ENCODE measurements around the gene MPZL2.
"Not testable (repeated sequence)": the region's sequence is repeated elsewhere in the genome, so short reads cannot be mapped to it uniquely, and the experiment has no call there.

DNA sequence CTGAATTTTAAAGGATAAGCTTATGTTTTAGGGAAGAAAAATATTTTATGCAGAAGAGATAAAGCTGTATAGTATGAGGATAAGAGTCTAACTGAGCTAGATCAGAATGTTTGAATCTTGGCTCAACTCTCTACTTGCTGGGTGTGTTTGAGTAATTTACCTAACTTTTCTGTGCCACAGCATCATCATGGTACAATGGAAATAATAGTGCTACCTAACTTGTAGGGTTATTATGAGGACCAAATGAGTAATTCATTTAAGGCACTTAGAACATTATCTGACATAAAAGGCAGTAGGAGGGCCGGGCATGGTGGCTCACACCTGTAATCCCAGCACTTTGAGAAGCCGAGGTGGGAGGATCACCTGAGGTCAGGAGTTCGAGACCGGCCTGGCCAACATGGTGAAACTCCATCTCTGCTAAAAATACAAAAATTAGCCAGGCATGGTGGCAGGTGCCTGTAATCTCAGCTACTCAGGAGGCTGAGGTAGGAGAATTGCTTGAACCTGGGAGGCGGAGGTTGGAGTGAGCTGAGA lies 45.0 kb upstream of the MPZL2 start:
- TF ChIP-seq, protein P1, sequence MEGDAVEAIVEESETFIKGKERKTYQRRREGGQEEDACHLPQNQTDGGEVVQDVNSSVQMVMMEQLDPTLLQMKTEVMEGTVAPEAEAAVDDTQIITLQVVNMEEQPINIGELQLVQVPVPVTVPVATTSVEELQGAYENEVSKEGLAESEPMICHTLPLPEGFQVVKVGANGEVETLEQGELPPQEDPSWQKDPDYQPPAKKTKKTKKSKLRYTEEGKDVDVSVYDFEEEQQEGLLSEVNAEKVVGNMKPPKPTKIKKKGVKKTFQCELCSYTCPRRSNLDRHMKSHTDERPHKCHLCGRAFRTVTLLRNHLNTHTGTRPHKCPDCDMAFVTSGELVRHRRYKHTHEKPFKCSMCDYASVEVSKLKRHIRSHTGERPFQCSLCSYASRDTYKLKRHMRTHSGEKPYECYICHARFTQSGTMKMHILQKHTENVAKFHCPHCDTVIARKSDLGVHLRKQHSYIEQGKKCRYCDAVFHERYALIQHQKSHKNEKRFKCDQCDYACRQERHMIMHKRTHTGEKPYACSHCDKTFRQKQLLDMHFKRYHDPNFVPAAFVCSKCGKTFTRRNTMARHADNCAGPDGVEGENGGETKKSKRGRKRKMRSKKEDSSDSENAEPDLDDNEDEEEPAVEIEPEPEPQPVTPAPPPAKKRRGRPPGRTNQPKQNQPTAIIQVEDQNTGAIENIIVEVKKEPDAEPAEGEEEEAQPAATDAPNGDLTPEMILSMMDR (IDR thresholded peaks at IDR 0.05 in 2 of 3, conservative IDR thresholded peaks at IDR 0.05 in 1 of 3; ENCODE audit: control insufficient read depth in 2 of 3, extremely low read depth in 1 of 3, insufficient read depth in 1 of 3, low read depth in 3 of 3, low read length in 3 of 3), result not testable (repeated sequence)
- not testable (repeated sequence) for TF ChIP-seq KAT2A (conservative IDR thresholded peaks at IDR 0.05; ENCODE audit: control insufficient read depth, low read depth, low read length); CEBPB (IDR thresholded peaks at IDR 0.05; ENCODE audit: borderline replicate concordance in 1 of 2, low read depth in 2 of 2, low read length in 2 of 2); NFYB (IDR thresholded peaks at IDR 0.05; ENCODE audit: insufficient read depth, low read depth, low read length); EGR1 (IDR thresholded peaks at IDR 0.05; ENCODE audit: borderline replicate concordance in 1 of 2, low read depth in 2 of 2, low read length in 2 of 2); TARDBP (IDR thresholded peaks at IDR 0.05; ENCODE audit: borderline replicate concordance); ATF7 (IDR thresholded peaks at IDR 0.05; ENCODE audit: low read depth)

All from GM12878 (cell line).